NOMO-1 treated with dmso at 0.1 percent for 144 hours (cell line): ENCODE results near the gene CTDSP1.
A peak's percentile ranks its signal among the peaks of the same experiment; 100 is the strongest.

Experiments
- DNase-seq: peaks from one replicate; lab custom pipeline; 2025; ENCODE audit not compliant: unreplicated experiment; lab: John Stamatoyannopoulos, UW

CTDSP1 gene

GRCh38 chr2:218422403-218423086 lies 22.9 kb downstream of the CTDSP1 start:
- no peak for DNase-seq

GRCh38 chr2:218423584-218423983 lies 23.9 kb downstream of the CTDSP1 start:
- DNase-seq: no peak

DNA sequence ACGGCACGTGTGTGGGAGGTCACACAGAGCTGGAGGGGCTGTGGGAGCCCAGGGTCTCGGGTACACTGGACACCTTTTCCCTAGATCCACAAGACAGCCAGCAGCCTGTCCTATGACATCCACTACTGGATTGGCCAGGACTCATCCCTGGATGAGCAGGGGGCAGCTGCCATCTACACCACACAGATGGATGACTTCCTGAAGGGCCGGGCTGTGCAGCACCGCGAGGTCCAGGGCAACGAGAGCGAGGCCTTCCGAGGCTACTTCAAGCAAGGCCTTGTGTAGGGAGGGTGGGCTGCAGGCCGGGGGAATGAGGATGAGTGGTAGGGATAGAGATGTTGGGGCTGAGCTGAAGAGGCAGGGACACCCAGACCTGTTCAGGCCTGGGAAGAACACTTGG lies 25.9 kb downstream of the CTDSP1 start:
- DNase-seq: no peak

DNA sequence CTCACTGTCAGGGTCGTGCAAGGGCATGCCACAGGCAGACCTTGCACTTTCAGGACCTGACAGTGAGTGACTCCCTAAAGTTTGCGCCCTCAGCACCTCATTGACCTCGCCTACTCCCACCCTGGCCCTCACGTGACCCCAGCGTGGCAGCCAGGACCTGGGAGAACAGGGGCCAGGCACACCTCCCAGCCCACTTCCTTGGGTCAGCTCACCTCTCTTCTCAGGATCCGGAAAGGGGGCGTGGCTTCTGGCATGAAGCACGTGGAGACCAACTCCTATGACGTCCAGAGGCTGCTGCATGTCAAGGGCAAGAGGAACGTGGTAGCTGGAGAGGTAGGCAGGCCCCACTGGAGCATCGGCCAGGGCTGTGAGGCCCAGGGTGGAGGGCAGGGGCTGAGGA lies 28.1 kb downstream of the CTDSP1 start:
- DNase-seq: no peak

DNA sequence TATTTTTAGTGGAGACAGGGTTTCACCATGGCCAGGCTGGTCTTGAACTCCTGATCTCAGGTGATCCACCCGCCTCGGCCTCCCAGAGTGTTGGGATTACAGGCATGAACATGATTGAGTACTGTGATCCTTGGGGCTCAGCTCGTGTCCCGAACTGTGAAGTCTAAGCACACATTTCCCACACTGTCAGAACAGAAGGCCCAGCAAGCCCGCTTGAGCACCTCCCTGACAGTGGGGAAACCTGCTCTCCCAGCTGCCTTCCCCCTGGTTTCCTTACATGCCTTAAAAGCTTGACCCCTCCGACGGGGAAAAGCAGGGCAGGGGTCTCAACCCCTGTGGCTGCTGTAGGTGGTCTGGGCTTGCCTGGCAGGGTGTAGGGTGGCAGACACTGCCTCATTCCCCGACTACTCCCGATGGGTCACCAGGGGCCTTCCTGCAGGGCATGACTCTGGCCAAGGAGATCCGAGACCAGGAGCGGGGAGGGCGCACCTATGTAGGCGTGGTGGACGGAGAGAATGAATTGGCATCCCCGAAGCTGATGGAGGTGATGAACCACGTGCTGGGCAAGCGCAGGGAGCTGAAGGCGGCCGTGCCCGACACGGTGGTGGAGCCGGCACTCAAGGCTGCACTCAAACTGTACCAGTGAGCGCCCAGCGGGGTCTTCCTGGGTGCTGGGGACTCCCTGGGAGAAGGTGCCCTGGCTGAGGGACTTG lies 29.3 kb downstream of the CTDSP1 start:
- no peak for DNase-seq

- DNase-seq: no peak
Observed at GRCh38 chr2:218429911-218430692, 30.4 kb downstream of the CTDSP1 start.

DNA sequence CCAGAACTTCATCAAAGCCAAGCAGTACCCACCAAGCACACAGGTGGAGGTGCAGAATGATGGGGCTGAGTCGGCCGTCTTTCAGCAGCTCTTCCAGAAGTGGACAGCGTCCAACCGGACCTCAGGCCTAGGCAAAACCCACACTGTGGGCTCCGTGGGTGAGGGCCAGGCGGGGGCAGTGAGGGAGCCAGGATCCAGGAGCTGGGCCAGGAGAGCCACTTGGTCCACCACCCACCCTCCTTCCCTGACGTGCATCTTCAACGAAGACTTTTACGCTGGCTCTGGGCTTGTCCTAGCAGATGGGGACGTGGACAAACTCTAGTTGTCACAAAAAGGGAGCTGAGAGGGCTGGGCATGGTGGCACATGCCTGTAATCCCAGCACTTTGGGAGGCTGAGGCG lies 31.1 kb downstream of the CTDSP1 start:
- no peak for DNase-seq

DNA sequence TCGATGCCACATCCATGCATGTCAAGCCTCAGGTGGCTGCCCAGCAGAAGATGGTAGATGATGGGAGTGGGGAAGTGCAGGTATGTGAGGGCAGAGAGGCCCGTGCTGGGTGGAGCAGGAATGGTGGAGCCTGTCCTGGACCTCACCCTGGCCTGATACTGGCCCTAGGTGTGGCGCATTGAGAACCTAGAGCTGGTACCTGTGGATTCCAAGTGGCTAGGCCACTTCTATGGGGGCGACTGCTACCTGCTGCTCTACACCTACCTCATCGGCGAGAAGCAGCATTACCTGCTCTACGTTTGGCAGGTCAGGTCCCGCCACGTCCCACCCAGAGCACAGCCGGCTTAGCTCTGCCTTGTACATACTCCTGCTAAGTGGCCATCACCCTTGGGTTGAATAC lies 32.2 kb downstream of the CTDSP1 start:
- DNase-seq: no peak

- DNase-seq: no peak
Observed at GRCh38 chr2:218432676-218433365, 33.2 kb downstream of the CTDSP1 start.

DNA sequence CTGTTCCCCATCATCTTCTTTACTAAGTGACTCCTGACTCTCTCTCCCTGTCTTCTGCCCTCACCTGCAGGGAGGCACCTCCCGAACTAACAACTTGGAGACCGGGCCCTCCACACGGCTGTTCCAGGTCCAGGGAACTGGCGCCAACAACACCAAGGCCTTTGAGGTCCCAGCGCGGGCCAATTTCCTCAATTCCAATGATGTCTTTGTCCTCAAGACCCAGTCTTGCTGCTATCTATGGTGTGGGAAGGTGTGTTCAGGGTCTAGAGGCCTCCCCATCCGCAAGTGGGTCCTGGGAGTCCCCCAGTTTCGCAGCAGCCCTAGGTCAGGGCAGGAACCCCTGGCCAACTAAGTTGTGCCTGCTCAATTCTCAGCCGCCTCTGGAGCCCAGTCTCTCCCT lies 34.8 kb downstream of the CTDSP1 start:
- DNase-seq: no peak

GRCh38 chr2:218435003-218435982 lies 35.6 kb downstream of the CTDSP1 start:
- no peak for DNase-seq

GRCh38 chr2:218436992-218437391 lies 37.3 kb downstream of the CTDSP1 start:
- no peak for DNase-seq

DNA sequence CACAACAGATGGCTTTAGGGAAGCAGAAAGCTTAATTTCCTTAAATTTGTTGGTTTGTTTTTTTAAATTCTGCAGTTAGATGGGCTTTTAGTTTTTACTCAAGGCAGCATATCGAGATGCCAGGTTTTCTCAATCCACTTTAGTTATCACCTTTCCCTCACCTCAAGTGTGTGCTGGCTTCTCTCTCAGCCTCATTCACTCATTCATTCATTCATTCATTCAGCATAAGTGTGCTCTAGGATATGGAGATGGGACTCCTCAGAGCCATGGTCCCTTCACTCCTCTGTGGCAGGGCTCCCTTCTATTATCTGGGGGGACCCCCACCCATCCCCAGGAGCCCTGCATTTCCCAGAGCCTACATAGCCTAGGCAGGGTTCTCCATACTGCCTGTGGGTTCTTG lies 38.3 kb downstream of the CTDSP1 start:
- DNase-seq: no peak

DNA sequence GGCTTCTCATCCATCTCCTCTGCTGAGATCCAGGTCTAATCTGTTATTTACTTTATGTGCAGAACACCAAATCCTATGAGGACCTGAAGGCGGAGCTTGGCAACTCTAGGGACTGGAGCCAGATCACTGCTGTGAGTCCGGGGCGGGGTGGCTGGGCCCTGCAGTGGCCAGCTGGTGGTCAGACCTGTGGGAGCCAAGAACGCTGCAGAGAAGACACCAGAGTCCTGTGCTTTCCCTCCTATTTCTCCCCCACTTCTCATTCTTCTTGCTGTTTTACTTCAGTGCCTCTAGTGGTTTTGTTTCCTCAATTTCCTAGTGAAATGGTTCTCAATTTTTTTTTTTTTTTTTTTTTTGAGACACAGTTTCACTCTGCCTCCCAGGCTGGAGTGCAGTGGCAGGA lies 38.9 kb downstream of the CTDSP1 start:
- peak; percentile 34 for DNase-seq

DNA sequence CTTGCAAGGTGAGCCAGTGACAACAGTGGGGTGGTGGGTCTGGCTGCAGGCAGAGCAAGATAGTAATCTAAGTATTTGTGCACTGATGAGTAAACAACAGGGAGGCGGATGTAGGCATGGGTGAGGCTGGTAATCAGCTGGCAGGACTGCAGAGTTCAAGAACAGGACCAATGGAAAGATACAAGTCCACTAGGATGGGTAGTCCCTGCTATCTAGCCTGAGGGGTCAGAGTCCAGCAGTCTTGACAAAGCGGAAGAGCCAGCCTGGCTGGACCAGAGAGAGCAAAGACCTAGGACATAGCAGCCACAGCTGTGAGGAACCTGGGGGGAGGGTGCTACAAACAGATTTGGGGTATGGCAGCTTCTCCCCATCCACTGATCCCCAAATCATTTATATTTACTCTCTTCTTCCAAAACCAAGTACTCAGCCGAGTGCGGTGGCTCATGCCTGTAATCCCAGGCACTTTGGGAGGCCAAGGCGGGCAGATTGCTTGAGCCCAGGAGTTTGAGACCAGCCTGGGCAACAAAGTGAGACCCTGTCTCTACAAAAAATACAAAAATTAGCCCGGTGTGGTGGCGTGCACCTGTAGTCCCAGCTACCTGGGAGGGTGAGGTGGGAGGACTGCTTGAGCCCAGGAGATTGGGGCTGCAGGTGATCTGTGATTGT lies 45.2 kb downstream of the CTDSP1 start:
- no peak for DNase-seq

GRCh38 chr2:218445602-218446001 lies 45.9 kb downstream of the CTDSP1 start:
- no peak for DNase-seq

DNA sequence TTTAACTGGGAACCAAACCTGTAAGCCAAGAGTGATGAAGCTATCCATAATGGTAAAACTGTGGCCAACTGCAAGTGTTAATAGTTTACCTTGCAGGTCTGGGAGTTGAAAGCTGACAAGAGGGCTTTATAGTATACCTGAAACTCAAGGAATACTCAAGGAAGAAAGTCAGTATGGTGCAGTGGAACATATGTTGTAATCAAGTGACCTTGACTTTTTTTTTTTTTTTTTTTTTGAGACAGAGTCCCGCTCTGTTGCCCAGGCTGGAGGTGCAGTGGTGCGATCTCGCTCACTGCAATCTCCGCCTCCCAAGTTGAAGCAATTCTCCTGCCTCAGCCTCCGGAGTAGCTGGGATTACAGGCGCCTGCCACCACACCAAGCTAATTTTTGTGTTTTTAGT lies 46.9 kb downstream of the CTDSP1 start:
- no peak for DNase-seq

- DNase-seq: no peak
Observed at GRCh38 chr2:218447072-218447471, 47.4 kb downstream of the CTDSP1 start.

- DNase-seq: no peak
Observed at GRCh38 chr2:218448934-218449333, 49.3 kb downstream of the CTDSP1 start.

- no peak for DNase-seq
Observed at GRCh38 chr2:218452079-218452478, 52.4 kb downstream of the CTDSP1 start.
